HG03354 (cell line): ENCODE results near the gene C6orf47.
"Not testable (repeated sequence)": the region's sequence is repeated elsewhere in the genome, so short reads cannot be mapped to it uniquely, and the experiment has no call there.

Experiments used
- ATAC-seq: cut with Tn5 transposase; IDR thresholded peaks from one replicate; pipeline ENCODE4 v1.9.1; 2021; ENCODE audit warnings: mild to moderate bottlenecking; ENCODE audit not compliant: unreplicated experiment, poor library complexity, severe bottlenecking

Gene C6orf47, protein sequence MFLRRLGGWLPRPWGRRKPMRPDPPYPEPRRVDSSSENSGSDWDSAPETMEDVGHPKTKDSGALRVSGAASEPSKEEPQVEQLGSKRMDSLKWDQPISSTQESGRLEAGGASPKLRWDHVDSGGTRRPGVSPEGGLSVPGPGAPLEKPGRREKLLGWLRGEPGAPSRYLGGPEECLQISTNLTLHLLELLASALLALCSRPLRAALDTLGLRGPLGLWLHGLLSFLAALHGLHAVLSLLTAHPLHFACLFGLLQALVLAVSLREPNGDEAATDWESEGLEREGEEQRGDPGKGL

DNA sequence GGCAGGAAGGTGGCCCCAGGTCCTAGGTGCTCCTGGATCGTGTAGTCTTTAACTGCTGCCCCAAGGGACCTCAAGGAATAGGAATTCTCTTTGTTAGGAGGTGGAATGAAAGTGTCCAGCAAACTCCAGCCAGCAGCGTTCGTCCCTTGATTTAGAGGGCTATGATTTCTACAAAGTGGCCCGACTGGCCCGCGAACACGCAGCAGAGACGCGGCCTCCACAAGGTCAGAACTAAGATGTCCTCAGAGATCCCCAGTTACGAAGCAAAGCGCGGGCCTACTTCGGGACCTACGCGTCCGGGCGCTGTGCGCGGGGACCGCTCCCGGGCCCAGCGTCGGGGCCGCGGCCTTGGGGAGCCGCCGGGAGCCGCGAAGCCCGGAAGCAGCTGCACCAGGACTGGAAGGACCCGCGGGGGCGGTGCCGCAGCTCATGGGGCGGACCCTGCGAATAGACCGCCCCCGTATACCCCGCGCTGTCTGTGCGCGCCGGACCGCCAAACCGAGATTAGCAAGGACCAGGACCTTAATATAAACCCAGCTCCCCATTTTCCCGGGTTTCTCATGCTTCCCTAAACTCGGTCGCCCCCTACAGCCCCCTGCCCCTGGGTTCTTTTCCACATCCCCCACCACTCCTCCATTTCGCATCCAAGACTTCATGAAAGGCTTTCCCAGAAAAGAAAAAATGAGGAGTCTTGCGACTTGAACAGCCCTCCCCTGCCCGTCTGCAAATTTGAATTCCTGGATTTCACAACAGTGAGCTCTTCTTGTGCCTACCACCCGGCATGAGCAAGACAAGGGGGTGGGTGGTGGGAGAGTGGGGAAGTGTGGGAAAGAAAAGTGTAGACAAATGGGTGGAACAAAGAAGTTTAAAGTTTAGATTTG lies at the start of gene C6orf47:
Gene C6orf47, minus strand, starts transcription at position 398 of the 881 bp plus-strand sequence. CDS start 831 bp downstream, outside the sequence.
- peak; percentile 47 for ATAC-seq

DNA sequence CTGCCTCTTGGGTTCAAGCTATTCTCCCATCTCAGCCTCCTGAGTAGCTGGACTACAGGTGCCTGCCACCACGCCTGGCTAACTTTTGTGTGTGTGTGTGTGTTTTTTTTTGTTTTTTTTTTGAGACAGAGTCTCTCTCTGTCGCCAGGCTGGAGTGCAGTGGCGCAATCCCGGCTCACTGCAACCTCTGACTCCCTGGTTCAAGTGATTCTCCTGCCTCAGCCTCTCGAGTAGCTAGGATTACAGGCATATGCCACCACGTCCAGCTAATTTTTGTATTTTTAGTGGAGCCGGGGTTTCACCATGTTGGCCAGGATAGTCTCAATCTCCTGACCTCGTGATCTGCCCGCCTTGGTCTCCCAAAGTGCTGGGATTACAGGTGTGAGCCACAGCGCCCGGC lies 48.6 kb upstream of the C6orf47 start:
- not testable (repeated sequence) for ATAC-seq

DNA sequence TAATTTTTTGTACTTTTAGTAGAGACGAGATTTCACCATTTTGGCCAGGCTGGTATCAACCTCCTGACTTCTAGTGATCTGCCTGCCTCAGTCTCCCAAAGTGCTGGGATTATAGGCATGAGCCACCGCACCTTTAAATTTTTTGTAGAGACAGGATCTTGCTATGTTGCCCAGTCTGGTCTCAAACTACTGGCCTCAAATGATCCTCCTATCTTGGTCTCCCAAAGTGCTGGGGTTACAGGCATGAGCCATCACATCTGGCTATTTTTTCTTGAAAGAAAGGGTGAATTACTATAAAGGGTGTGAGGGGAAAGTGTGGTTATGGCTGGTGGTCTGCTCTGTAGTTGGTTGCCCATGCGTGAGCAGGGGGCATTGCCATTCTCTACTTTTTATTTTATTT lies 47.6 kb upstream of the C6orf47 start:
- no peak for ATAC-seq

DNA sequence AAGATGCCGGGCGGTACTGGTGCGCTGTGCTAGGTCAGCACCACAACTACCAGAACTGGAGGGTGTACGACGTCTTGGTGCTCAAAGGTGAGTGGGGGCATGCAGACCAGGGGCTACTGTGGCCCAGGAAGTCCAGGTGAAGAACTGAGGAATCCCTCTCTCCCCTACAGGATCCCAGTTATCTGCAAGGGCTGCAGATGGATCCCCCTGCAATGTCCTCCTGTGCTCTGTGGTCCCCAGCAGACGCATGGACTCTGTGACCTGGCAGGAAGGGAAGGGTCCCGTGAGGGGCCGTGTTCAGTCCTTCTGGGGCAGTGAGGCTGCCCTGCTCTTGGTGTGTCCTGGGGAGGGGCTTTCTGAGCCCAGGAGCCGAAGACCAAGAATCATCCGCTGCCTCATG lies 47.1 kb upstream of the C6orf47 start:
- ATAC-seq: no peak

DNA sequence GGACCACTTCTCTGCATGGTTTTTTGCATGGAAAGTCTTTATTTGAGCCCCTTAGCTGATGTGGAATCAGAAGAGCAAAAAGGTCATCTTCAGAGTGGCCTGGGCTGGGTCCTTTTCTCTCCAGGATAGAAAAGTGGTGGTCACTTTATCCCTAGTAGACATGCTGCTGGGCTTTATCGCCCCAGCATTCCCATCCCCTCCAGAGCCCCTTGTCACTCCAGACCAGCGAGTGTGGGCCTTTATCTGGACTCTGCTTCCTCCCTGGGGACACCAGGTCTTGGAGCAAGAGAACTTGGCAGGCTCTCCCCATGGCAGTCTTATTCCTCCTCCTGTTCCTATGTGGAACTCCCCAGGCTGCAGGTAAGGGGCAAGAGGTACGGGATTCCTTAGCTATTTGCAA lies 46.0 kb upstream of the C6orf47 start, which contains the start of gene LY6G6F:
Gene LY6G6F, plus strand, starts transcription at position 268 of the 400 bp plus-strand sequence. Its CDS starts 41 bp downstream, at position 309.
- ATAC-seq: no peak

DNA sequence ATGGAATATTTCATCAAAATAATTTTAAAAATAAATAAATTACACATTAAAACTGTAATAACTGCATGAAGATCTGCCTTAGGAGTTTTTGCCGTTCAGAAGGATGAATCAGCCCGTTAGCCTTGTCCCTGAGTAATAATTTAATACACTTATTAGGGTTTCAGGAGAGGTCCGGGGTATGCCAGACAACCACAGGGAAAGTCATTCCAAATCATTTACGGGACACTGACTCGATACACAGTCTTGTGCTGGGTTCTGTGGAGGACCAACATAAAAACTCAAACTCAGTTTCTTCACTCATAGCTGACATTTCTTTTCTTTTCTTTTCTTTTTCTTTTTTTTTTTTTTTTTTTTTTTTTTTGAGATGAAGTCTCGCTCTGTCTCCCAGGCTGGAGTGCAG lies 45.4 kb upstream of the C6orf47 start:
- ATAC-seq: no peak

DNA sequence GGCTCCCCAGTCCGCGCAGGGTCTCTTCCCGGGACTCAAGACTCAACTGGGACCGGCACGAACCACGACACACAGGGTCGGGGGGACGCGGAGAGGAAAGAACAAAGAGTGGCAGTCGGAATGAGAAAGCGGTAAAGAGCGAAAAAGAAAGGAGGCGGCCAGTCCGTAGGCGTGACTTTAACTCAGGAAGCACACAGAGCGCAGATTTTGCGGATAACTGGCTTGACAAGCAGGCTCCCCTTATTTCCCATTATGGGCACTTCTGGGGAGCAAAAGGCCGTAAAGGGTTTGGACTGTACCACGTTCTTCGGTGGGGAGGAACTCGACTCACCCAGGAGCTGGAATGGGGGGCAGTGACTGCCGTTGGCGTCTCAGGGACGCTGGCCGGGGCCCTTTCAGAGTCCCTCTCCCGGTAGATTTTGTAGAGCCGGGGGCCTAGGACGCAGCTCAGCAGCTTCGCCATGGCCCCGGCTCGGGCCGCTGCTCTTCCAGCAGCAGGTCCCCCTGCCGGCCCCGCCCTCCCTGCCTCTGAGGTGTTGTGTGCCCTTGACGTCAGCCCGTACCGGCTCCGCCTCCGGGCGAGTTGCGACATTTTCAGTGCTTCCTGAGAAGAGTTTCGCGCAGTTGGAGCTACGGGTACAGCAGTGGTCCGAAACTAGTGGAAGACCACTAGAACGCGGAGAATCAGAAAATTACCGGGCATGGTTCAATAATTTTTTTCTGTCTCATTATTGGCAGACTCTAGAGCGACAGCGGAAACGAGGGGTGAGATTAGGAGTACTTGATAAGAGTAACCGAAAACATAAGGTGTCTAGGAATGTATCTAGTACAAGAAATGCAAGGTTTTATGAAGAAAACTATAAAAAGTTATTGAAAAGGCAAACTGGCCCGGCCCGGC lies 42.5 kb upstream of the C6orf47 start, which contains the start of gene ABHD16A:
Gene ABHD16A, minus strand, starts transcription at position 506 of the 898 bp plus-strand sequence. Its CDS starts 43 bp downstream, at position 463.
- peak; percentile 87 for ATAC-seq

DNA sequence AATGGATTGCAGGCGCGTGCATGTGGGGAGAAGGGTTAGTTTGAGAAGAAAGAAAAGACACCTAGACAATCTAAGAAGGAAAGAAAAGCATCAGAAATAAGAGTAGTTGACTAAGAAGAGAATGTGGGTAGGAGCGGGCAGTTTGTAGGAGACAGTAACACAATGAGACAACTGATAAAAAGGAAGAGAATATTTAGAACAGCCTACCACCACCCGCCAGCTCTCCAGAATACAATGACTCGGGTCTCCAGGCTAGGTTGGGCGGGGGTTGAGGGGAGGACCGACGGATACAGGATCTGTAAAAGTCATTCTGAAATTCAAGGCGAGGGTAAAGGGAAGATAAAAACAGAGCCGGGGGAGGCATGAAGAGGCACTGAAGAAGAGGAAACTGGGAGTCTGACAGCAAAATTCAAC lies 41.8 kb upstream of the C6orf47 start:
- no peak for ATAC-seq

DNA sequence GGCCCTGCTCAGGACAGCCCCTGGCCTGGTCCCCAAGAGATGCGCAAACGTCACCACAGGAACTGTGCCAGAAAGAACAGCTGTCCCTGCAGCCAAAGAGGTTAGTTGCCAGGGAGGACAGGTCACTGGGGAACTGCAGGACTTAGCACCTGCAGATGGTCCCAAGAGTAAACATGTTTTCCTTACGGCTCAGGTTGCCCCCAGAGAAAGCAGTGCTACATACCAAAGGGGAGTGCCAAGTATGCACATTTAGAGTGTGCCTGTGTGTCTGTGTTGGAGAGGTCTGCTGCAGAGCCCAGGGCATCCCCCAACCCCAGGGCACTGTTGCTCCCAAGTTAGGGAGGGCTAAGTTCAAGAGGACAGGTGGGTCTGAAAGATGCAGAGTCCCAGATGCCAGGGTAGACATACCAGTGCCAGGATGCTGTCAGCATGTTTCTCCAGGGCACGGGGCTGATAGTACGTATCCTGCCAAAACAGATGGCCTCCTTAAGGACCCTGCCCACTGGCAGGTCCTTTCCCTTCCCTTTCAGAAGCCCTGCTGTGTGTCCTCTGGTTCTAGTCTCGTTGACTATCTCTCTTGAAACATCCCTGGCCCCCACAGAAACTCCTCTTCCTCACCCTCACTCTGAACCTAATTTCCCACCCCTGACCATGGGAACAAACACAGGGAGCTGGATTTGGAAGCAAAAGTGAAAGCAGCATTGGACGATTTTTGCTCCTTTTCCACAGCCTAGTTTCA lies 41.3 kb upstream of the C6orf47 start:
- ATAC-seq: no peak

DNA sequence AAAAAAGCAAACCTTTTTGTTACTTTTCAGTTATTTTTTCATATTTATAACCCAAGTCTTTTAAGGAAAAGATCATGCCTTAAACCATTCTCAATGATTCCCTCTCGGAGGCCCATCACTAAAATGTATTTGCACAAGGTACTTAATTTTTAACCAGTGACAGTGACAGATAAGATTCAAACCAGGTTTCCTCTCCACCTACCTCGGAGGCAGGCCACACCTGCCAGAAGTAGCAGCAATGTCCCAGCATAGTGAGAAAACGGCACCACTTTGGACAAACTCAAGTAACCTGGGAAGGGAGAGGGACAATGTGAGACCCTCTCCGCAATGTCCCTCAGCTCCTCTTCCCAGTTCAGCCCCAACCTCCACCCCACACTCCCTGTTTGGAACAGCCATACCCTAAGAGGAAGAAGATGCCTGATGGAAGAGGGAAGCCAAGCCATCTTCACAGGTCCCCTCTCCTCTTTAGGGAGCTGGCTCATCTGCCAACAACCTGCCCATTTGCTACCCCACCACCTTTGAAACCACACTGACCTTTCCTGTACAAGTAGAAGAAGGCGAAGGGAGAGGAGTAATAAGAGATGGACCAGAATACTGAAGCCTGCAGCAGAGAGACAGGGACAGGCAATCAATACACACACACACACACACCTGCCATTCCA lies 40.3 kb upstream of the C6orf47 start:
- ATAC-seq: no peak

DNA sequence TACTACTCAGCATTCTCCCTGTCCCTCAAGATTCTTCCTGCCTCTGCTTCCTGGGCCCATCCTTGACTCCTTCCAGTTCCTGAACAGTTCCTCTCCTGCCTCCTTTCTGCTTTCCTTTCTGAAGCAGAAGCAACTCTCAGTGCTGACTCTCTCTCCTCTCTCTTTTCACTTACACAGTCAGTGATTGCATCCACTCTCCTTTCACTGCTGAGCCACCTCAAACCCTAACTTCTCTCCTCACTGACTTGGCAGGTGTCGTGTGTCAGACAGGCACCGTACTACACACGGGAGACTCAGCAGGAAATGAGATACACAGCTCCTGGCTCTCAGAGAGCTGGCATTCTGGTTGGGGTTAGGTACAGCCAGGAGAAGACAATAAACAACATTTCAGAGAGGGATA lies 37.0 kb upstream of the C6orf47 start:
- no peak for ATAC-seq

DNA sequence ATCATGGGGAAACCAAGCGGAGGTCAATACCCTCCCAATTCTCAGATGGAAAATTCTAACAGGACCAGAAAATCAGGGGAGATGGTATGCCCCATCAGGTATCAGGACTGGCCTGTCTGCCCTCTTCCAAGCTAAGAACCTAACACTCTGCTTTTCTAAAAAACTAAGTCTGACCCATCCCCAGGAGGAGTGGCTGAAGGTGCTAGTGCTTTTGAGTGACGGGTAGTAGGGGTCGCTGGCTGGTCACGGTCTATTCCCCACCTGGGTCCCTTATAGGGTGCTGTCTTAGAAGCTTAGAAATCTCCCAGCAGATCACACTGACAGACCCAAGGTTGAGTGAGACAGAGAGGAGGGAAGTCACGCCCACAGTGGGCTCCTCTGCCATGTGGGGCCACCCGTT lies 33.0 kb upstream of the C6orf47 start:
- ATAC-seq: no peak

DNA sequence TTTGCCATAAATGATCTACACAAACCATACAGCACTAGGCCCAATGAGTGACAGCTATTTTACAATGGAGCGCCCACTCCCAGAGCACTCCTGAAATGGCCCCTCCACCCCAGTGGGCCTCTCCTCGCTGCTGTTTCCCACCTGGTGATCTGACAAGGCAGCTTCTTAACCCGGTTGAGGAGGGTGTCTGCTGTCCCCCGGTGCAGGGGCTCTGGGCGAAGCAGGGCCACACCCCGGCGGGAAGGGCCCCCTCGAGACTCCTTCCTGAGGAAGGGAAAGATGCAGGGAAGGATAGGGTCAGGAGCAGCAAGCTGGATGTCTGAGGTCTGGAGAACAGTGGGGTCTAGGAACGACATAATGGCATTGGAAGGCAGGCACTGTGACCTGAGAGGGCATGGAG lies 32.3 kb upstream of the C6orf47 start:
- ATAC-seq: no peak

DNA sequence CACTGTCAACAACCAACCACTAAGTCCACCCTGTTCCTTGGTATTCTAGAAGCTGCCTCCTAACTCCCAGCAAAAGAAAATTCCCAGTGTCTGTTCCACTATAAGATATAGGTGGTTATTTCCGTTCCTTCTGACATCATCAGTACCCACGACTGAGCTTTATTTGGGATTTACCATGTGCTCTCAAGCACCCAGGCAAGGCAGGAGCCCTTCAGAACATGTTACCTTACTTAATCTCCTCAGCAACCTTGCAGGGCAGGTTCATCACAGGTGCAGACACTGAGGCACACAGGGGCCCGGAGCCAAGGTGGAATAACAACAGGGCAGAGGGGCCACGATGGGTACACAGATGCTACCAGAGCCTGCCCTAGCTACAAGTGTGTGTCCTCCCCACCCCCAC lies 31.8 kb upstream of the C6orf47 start:
- ATAC-seq: no peak

DNA sequence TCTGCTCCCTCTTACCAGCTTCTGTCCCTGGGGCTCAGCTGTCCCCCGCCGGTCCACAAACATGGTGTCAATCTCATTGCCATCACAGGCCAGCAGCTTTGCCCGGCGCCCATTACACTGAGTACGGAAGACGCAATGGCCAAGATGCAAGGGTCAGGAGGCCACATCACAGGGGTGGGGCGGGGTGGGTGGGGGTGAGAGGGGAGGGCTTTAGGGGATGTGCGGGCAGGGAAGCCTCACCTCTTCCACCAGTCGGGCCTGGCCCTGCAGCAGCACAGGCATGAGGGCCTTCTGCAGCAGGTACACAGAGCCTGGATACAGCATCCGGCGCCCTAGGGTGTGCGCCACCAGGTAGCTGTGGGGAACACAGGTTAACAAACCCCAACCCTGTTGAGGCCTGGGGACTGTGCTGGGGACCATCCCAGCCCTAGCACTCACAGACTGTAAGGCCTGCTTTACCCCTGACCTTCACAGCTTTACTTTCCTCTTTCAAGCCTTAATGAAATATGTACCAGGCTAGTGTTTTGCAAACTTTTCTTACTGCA lies 31.1 kb upstream of the C6orf47 start:
- ATAC-seq: no peak

DNA sequence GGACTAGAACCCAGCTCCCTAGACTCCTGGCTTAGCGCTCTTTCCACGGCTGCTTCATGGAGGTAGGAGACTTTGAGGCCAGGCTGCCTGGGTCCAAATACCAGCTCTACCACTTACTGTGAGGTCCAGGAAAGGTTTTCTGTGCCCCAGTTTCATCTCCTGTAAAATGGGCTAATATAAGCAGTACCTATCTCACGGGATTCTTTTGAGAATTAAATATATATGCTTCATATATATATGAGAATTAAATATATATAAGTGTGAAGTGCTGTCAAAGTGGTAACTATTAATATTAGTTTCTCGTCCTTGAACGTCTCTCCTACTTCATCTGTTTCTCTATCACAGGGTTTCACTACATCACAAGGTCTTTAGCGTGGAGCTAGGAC lies 30.5 kb upstream of the C6orf47 start:
- ATAC-seq: no peak

DNA sequence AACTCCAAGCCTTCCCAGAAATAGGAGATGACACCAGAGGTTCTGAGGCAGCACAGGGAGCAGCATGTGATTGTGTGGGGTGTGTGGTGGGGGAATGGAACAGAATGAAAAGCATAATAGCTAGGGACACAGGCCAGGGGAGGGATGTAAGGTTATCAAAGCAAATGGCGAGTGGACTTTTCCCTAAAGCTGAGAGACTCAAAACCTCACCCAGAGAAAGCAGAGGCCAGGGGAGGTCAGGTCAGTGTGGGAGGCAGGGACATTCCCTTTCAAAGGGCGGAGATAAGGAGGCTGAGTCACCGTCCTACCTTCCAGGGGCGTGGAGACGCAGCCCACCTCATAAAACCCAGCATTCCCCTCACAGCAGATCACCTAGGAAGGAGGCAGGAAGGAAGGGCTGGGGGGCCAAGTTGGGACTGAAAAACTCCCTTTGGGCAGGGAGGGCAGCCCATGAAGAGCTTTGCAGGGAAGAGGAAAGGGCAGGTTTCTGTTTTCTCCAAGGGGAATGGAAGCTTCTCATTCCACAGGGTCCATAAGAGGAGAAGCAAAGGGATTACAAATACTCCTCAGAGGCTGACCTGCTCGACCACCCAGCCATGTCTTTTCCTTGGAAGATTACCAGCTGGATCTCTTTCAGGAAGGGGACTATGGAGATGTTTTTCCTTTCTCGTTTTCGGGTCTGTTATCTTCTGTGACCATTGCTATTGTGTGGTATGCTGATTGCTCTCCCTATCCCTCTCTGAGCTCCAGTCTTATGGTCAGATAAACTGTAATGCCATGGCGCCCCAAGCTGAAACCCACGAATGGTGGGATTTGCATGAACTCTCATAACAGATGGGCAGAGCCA lies 29.9 kb upstream of the C6orf47 start:
- no peak for ATAC-seq
